AG20443 (cell line): ENCODE data around the gene COQ8B.
"Not testable (repeated sequence)": the region's sequence is repeated elsewhere in the genome, so short reads cannot be mapped to it uniquely, and the experiment has no call there.

Experiments used
- DNase-seq: peaks from one replicate; pipeline ENCODE4 v3.0.0; 2012; ENCODE audit warnings: low spot score, mixed read lengths

COQ8B gene

DNA sequence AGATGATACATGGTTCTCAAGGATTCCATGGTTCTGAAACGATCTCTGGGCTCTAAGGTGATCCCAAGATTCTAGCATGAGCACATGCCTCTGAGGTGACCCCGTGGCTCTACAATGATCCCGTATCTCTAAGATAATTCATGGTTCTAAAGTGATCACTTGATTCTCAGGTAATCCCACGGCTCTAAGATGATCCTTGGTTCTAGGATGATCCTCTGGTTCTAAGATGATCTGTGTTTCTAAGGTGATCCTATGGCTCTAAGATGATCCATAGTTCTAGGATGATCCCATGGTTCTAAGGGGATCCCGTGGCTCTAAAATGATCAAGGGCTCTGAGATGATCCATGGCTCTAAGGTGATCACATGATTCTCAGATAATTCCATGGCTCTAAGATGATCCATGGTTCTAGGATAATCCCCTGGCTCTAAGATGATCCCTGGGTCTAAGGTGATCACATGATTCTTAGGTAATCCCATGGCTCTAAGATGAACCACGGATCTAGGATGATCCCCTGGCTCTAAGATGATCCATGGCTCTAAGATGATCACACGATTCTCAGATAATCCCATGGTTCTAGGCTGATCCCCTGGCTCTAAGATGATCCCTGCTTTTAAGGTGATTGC, 47.6 kb downstream of the COQ8B start:
- DNase-seq: no peak

DNA sequence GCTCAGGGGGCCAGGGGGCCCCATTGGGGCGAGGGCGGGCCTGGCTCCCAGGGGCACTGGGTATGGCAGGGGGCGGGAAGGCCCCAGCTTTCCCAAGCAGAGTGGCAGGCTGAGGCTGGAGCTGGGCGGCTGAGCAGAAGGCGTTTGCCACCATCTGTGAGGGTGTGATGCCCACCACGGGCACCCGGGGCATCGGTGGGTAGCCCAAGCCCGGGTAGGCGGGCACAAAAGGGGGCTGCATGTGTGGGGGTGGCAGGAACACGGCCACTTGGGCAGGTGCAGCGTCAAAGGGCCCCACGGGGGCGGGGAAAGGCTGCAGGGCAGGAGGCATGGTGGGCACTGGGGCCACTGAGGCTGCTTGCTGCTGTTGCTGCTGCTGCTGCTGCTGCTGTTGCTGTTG, 49.1 kb downstream of the COQ8B start:
- no peak for DNase-seq

DNA sequence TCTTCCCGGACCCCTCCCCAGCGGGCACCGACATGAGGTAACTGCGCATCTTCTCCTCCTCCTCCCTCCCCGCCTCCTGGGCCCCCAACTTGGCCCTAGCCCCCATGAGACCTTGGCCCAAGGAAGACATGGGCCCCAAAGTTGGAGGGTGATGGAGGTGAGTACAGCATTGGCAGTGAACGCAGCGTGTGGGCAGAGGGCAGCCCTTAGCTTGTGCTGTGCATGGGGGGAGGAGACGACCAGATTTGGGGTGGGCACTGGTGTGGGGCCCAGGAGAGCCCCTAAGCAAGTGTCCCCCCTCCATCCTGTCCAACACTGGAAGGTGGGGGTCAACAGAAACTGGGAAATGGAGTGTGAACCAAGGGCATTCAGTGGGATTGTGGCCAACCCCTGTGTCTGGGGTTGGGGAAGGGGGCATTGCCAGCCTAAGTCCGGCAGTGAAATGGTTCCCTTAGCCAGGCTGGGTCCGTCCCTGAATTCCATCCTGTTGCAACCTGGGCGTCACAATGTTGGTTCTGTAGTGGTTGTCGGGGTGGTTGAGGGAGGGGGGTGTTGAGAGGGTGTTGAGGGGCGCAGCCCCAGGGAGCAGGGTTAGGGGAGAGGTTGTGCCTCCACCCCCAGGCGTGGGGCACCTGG, 49.8 kb downstream of the COQ8B start:
- DNase-seq: no peak

DNA sequence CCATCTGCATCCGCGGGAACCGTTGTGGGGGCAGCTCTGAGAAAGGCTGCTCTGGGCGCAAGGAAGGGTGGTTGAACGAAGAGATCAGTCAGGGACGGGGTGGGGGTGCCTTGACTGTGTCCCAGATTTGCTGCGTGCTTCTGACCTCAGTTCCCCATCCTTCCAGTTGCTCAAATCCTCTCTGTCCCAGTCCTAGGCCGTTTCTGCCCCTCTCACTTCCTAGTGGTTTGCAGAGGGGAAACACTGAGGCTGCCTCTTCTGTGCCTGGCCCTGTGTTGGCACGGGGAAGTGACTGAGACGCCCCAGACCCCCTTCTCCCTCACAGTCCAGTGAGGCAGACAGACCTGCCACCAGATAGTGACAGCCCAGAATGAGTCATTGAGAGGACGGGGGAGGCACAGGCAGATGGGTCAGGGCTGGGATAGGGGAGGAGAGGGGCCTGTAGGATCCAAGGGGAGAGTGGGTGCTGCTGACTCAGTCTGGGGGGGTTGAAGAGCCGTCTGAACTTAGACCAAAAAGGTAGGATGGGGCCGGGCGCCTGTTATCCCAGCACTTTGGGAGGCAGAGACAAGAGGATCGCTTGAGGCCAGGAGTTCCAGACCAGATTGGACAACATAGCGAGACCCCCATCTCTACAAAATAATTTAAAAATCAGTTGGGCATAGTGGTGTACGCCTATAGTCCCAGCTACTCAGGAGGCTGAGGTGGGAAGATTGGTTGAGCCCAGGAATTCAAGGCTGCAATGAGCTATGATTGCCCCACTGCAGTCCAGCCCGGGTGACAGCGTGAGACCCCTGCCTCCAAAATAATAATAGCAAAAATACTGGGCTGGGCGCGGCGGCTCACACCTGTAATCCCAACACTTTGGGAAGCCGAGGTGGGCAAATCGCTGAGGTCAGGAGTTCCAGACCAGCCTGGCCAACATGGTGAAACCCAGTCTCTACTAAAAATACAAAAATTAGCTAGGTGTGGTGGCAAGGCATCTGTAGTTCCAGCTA, 52.7 kb downstream of the COQ8B start:
- no peak for DNase-seq

DNA sequence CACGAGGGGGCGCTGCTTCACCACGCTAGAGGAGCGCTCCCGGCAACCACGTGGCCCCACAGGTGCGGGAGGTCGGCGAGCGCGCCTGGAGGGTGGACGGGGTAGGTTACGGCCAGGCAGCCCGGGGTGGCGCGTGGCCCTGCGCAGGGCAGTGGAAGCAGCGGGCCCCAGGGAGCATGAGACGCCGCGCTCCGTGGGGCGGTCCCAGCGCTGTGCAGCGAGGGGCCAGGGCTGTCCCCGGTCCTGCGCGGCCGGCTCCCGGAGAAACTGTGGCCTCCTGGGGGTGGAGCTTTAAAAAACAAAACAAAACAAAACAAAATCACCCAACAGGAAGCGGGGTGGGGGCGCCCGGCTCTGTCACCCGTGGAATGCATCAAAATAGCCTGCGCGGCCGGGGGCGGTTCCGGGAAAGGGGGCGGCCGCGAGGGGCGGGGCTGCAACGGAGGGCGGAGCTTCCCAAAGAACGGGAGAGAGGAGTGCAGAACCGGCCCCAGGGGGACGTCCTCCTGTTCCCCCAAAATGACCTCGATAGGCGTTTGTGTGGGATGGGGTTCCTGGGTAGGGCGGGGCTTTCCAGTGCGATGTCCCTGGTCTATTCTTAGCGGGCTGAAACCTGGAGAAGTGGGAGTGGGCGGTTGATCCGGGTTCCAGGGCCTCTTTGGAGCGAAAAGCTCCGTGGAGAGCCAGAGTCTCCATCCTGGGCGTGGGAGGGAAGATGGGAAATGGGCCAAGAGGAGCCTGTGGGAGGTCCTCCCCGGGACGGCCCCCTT, 53.6 kb downstream of the COQ8B start:
- DNase-seq: peak; percentile 89

DNA sequence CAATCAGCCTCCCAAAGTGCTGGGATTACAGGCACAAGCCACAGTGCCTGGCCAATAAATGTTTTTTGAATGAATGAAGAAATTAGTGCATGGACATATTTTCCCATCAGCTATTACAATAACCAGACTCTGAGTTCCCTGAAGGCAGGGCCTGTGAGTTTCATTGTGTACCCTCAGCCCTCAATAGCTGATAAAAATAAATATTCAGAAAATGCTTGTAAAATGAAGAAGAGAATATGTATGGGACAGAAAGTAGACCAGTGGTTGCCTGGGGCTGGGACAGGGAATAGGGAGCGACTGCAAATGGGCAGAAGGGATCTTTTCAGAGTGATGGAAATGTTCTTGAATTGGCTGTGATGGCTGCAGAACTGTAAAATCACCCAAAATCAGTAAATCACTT, 55.1 kb downstream of the COQ8B start:
- no peak for DNase-seq

DNA sequence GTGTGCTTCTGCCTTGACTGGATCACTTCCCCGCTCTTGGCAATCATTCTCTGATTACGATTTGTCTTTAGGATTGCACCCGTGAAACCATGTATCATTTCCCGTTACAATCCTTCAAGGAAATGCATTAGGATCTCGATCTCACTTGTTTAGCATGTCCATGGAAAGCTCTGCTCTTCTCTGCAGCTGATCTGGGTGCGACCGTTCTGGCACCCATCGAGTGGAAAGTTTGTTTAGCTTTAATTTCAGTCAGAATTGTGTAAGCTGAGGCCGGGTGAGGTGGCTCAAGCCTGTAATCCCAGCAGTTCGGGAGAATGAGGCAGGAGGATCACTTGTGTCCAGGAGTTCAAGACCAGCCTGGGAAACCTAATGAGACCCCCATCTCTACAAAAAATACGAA, 57.1 kb downstream of the COQ8B start:
- DNase-seq: no peak

DNA sequence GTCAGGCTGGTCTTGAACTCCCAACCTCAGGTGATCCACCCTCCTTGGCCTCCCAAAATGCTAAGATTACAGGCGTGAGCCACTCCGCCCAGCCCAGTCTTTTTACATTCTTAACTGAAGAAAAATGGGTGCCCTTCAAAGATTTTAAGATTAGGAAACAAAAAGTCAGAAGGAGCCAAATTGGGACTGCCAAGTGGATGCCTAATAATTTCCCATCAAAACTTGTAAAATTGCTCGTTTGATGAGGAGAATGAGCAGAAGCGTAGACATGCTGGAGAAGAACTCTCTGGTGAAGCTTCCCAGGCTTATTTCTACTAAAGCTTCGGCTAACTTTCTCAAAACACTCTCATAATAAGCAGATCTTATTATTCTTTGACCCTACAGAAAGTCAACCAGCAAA, 57.6 kb downstream of the COQ8B start:
- no peak for DNase-seq

DNA sequence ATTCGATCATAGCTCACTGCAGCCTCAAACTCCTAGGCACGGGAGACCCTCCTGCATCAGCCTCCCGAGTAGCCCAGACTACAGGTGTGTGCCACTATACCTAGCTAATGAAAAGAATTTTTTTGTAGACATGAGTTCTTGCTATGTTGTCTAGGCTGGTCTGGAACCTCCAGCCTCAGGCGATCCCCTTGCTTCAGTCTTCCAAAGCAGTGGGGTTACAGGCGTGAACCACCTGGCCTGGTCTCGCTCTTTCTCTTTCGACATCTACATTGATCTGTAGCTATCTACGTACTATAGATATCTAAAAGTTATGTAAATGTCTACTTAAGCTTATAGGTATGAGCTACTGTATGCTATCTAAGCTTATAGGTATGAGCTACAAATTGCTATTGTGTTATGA, 58.7 kb downstream of the COQ8B start:
- DNase-seq: no peak

DNA sequence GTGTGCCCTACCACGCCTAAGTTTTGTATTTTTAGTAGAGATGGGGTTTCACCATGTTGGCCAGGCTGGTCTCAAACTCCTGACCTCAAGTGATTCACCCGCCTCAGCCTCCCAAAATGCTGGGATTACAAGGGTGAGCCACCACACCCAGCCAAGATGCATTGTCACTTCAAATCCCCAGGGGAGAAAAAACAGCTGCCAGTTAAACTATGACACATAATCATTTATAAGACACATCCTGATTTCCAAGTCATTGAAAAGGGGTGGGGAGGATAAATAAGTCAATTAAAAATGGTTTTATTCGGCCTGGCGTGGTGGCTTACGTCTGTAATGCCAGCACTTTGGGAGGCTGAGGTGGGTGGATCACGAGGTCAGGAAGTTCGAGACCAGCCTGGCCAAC, 61.0 kb downstream of the COQ8B start:
- DNase-seq: not testable (repeated sequence)

DNA sequence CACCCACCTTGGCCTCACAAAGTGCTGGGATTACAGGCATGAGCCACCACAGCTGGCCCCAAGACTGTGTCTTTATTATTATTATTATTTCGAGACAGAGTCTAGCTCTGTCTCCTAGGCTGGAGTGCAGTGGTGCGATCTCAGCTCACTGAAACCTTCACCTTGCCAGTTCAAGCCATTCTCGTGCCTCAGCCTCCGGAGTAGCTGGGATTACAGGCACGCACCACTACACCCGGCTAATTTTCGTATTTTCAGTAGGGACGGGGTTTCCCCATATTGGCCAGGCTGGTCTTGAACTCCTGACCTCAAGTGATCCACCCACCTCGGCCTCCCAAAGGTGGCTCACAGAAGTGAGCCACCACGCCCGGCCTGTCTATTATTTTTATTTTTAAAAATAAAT, 64.4 kb downstream of the COQ8B start:
- not testable (repeated sequence) for DNase-seq

DNA sequence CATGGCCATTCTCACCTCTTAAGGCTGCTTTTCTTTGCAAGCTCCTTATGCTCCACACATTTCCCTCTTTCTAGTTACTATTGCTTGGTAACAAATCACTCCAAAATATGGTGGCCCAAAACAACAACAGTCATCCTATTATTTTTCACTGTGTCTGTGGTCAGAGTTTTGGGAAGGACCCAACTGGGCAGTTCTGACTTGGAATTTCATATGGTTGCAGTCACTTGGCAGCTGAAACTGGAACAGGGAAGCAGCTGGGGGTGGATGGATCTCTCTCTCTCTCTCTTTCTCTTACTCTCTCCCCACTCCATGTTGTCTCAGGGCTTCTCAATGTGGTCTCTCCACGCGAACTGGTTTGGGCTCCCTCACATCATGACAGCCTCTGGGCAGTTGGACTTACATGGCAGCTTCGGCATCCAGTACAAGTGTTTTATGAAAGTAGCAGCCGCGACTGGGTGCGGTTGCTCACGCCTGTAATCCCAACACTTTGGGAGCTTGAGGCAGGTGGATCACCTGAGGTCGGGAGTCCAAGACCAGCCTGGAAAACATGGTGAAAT, 65.9 kb downstream of the COQ8B start:
- peak; percentile 87 for DNase-seq

DNA sequence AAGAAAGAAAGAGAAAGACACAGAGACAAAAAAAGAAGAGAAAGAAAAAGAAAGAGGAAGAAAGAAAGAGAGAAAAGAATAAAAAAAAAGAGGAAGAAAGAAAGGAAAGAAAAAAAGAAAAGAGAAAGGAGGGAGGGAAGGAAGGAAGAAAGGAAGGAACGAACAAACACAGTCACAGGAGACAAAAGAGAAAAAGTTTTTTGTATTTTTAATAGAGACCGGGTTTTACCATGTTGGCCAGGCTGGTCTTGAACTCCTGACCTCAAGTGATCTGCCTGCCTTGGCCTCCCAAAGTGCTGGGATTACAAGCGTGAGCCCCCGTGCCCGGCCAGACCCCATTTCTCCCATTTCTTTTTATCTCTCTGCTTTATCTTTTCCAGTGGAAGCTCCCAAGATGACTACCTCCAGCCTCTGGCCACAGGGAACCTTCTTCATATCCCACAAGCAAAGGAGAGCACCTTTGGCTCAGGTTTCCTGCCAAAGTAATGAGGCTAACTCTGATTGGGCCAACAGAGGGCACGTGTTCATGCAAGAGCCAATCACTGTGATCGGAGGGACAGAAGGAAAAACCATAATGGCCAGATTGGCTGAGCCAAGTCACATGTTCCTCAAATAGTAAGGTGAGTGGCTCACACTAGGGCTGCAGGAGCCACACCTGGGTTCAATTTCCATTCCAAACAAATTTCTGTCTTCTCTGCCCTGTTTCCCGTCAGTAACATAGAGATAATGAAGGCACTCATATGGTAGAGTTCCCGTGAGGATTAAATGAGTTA, 66.6 kb downstream of the COQ8B start:
- DNase-seq: not testable (repeated sequence)

DNA sequence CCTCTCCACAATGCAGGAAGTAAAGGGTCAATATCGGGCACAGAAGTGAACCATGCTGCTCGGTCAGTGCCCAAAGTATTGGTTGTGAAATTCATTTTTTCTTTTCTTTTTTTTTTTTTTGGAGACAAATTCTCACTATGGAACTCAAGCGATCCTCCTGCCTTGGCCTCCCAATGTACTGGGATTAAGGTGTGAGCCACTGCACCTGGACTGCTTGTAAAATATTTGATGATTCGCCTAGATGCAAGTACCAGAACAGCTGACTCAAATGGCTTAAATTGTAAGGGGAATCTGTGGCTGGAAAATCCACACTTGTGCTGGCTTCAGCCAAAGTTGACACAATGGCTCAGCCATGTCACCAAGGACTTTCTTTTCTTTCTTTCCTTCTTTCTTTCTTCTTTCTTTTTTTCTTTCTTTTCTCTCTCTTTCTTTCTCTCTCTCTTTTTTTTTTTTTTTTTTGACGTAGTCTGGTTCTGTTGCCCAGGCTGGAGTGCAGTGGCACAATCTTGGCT, 69.9 kb downstream of the COQ8B start:
- DNase-seq: no peak

DNA sequence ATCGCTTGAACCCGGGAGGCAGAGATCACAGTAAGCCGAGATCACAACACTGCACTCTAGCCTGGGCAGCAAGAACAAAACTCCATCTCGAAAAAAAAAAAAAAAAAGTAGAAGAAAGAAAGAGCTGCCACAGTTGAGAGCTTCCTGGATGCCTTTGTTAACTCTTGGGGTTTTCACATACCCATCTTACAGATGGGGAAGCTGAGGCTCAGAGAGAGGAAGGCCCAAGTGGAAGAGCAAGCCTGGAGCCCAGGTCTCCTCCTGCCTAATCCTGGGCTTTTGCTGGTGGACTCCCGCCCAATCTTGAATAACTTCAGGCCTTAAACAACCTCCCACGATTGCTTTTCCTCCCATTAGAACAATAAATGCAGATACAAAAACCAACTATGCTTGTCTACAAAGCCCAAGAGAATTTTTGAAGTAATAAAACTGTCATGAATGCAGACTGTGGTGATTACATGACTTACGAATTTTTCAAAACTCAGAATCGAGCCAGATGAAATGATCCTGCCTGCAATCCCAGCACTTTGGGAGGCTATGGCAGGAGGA, 73.9 kb downstream of the COQ8B start:
- DNase-seq: no peak

DNA sequence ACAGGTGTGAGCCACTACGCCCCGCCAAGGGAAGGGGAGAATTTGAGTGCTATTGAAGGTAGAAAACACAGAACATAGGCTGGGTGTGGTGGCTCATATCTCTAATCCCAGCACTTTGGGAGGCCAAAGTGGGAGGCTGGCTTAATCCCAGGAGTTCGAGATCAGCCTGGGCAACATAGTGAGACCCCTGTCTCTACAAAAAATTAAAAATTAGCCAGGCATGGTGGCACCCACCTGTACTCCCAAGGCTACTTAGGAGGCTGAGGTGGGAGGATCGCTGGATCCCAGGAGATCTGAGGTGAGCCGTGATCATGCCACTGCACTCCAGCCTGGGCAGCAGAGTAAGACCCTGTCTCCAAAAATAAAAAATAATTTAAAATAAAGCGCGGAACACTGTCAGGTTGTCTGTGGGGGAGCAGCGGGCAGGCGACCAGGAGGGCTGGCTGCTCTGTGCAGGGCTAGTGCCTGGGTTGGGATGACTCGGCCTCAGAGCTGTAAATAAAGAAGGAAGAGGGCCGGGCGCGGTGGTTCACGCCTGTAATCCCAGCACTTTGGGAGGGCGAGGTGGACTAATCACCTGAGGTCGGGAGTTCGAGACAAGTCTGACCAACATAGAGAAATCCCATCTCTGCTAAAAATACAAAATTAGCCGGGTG, 74.5 kb downstream of the COQ8B start:
- no peak for DNase-seq
